DMS53 treated with DMSO at 0.1 percent for 48 hours (cell line): ENCODE measurements around the gene ILF2.
"Not testable (repeated sequence)": the region's sequence is repeated elsewhere in the genome, so short reads cannot be mapped to it uniquely, and the experiment has no call there.

Experiments used
- DNase-seq: peaks from one replicate; lab custom pipeline; 2025; ENCODE audit not compliant: unreplicated experiment; lab: John Stamatoyannopoulos, UW

The ILF2 gene

GRCh38 chr1:153679337-153680119 is 8.7 kb upstream of the ILF2 start:
- DNase-seq = no peak

GRCh38 chr1:153678519-153679336 is 7.9 kb upstream of the ILF2 start, which contains the start of gene NPR1:
NPR1 (plus strand) TSS chr1:153678688; CDS start chr1:153679109, 421 bp downstream.
- peak; percentile 12 for DNase-seq

- peak; percentile 11 for DNase-seq
Observed at GRCh38 chr1:153677718-153678518, 7.1 kb upstream of the ILF2 start.

GRCh38 chr1:153673511-153673910 is 2.7 kb upstream of the ILF2 start:
- DNase-seq = no peak

GRCh38 chr1:153671628-153672353 is 998 bp upstream of the ILF2 start:
- not testable (repeated sequence) for DNase-seq

GRCh38 chr1:153670257-153670858 is 435 bp downstream of the ILF2 start:
- no peak for DNase-seq

GRCh38 chr1:153669606-153670005 is 1.2 kb downstream of the ILF2 start:
- no peak for DNase-seq

GRCh38 chr1:153668672-153669071 is 2.1 kb downstream of the ILF2 start:
- not testable (repeated sequence) for DNase-seq

GRCh38 chr1:153667439-153667838 is 3.4 kb downstream of the ILF2 start:
- DNase-seq = no peak

GRCh38 chr1:153663211-153663610 is 7.6 kb downstream of the ILF2 start:
- DNase-seq = no peak

- DNase-seq = no peak
Observed at GRCh38 chr1:153662269-153662668, 8.5 kb downstream of the ILF2 start.

GRCh38 chr1:153661111-153661708 is 9.6 kb downstream of the ILF2 start:
- DNase-seq = no peak

- no peak for DNase-seq
Observed at GRCh38 chr1:153659656-153660055, 11.1 kb downstream of the ILF2 start.

GRCh38 chr1:153659175-153659534 is 11.6 kb downstream of the ILF2 start:
- no peak for DNase-seq

GRCh38 chr1:153658400-153659174 is 12.2 kb downstream of the ILF2 start, which contains the start of gene SNAPIN:
SNAPIN (plus strand) TSS chr1:153658703; CDS start chr1:153658744, 41 bp downstream.
- DNase-seq = peak; percentile 84

- peak; percentile 94 for DNase-seq
Observed at GRCh38 chr1:153655333-153655732, 15.5 kb downstream of the ILF2 start.

- DNase-seq = no peak
Observed at GRCh38 chr1:153652805-153653500, 17.8 kb downstream of the ILF2 start.

GRCh38 chr1:153651771-153652170 is 19.0 kb downstream of the ILF2 start:
- DNase-seq = no peak
